Ascending aorta (tissue), 2 donors: ENCODE data around the gene RXRA. TPM values are rescaled to one million over a fixed set of nuclear protein-coding genes. Genes with fewer than 3 reads are reported as not detected.

Experiments used
- DNase-seq, 2 donors: peaks; one replicate each; pipeline ENCODE4 v3.0.0-alpha.2; 2019; ENCODE audit warnings: low spot score in 2 of 2
- H3K27ac ChIP-seq, 2 donors: fragments of 200-600 bp; sonication (generic); one replicate each; pipeline ENCODE4 v1.5.1; 2016 to 2017; ENCODE audit warnings: mild to moderate bottlenecking in 1 of 2
- H3K27me3 ChIP-seq: fragments of 200-600 bp; sonication (generic); one replicate; pipeline ENCODE4 v1.5.1; 2017
- H3K36me3 ChIP-seq, 2 donors: fragments of 200-600 bp; sonication (generic); one replicate each; pipeline ENCODE4 v1.5.1; 2016
- H3K4me1 ChIP-seq, 2 donors: fragments of 200-600 bp; sonication (generic); one replicate each; pipeline ENCODE4 v1.5.1; 2016 to 2017; ENCODE audit warnings: mild to moderate bottlenecking in 1 of 2
- H3K4me3 ChIP-seq, 2 donors: fragments of 200-600 bp; sonication (generic); one replicate each; pipeline ENCODE4 v1.5.1; 2016 to 2017; ENCODE audit warnings: mild to moderate bottlenecking in 1 of 2
- H3K9me3 ChIP-seq, 2 donors: fragments of 200-600 bp; sonication (generic); one replicate each; pipeline ENCODE4 v1.5.1; 2016
- CTCF ChIP-seq, 3 experiments: fragments of 200-600 bp in 2 of 3; fragments of 450-650 bp in 1 of 3; sonication (generic) in 2 of 3; IDR thresholded peaks; one replicate each; pipeline ENCODE4 v1.5.1; 2016 to 2019; ENCODE audit warnings: antibody characterized with exemption in 3 of 3, mild to moderate bottlenecking in 1 of 3, moderate library complexity in 1 of 3
- intact Hi-C: fragments of 100-400 bp; cut with DNase I; formaldehyde crosslinking; loops from one replicate; pipeline ENCODE4 v1.15.1; 2023
- total RNA-seq: library from RNA; depleted of rRNA; stranded (reverse); fragments of >200 nt; gene quantifications from one replicate; pipeline ENCODE4 v1.1.0, GENCODE V29; 2016

Gene RXRA
- total RNA-seq, 1 donor from 2014 or later, result 64.1 TPM

- H3K4me1 ChIP-seq, result peaks cover 13 to 40% of the 10 kb centered on the region in 2 donors
- H3K27ac ChIP-seq, result no peak overlapping the region
These were observed 66.6 kb downstream of the RXRA start for GRCh38 chr9:134392900-134393299.

GRCh38 chr9:134393582-134394280 is 67.5 kb downstream of the RXRA start:
- Histone ChIP-seq H3K27ac (no peak overlapping the region), H3K36me3 (no peaks in the 10 kb centered on the region), H3K4me3 (no peak overlapping the region), H3K9me3 (no peaks in the 10 kb centered on the region), H3K4me1 (peaks cover 13 to 39% of the 10 kb centered on the region in 2 donors), H3K27me3 (no peaks in the 10 kb centered on the region)
- no peak for TF ChIP-seq CTCF (IDR thresholded peaks at IDR 0.05)
- intact Hi-C loops, result no loop called here
- DNase-seq, result no peak

More at GRCh38 chr9:134392900-134393299, 66.6 kb downstream of the RXRA start:
- H3K9me3 ChIP-seq, result no peaks in the 10 kb centered on the region
- no peaks in the 10 kb centered on the region for H3K27me3 ChIP-seq
- TF ChIP-seq CTCF (IDR thresholded peaks at IDR 0.05), result no peak
- DNase-seq, result no peak
- no peaks in the 10 kb centered on the region for H3K36me3 ChIP-seq
- intact Hi-C loops, result no loop called here
- H3K4me3 ChIP-seq, result no peak overlapping the region

- H3K4me1 ChIP-seq, result peaks cover 13 to 39% of the 10 kb centered on the region in 2 donors
These were observed 68.8 kb downstream of the RXRA start for GRCh38 chr9:134395002-134395517.

GRCh38 chr9:134395737-134396257 is 69.5 kb downstream of the RXRA start:
- intact Hi-C loops, result no loop called here
- H3K4me3 ChIP-seq, result no peak overlapping the region
- TF ChIP-seq CTCF (IDR thresholded peaks at IDR 0.05), result no peak
- no peaks in the 10 kb centered on the region for H3K9me3 ChIP-seq
- H3K36me3 ChIP-seq, result no peaks in the 10 kb centered on the region
- H3K27me3 ChIP-seq, result no peaks in the 10 kb centered on the region
- DNase-seq, result no peak
- H3K4me1 ChIP-seq, result peaks cover 13 to 39% of the 10 kb centered on the region in 2 donors
- peak overlapping the region; percentile 44 to 63 for H3K27ac ChIP-seq

More at GRCh38 chr9:134395002-134395517, 68.8 kb downstream of the RXRA start:
- Histone ChIP-seq H3K36me3 (no peaks in the 10 kb centered on the region), H3K27me3 (no peaks in the 10 kb centered on the region), H3K4me3 (no peak overlapping the region), H3K27ac (peak overlapping the region in 1 of 2 donors; percentile 49), H3K9me3 (no peaks in the 10 kb centered on the region)
- DNase-seq, result no peak
- no peak for TF ChIP-seq CTCF (IDR thresholded peaks at IDR 0.05)
- intact Hi-C loops, result no loop called here

- H3K4me3 ChIP-seq, result peak overlapping the region in 1 of 2 donors; percentile 12
- H3K4me1 ChIP-seq, result peaks cover 13 to 39% of the 10 kb centered on the region in 2 donors
These were observed 70.0 kb downstream of the RXRA start for GRCh38 chr9:134396258-134396742.

More at GRCh38 chr9:134396258-134396742, 70.0 kb downstream of the RXRA start:
- peak overlapping the region; percentile 44 to 63 for H3K27ac ChIP-seq
- DNase-seq, result no peak
- intact Hi-C loops, result no loop called here
- no peaks in the 10 kb centered on the region for H3K27me3 ChIP-seq
- H3K9me3 ChIP-seq, result no peaks in the 10 kb centered on the region
- TF ChIP-seq CTCF (IDR thresholded peaks at IDR 0.05), result no peak
- H3K36me3 ChIP-seq, result no peaks in the 10 kb centered on the region
